Kidney (tissue), 14 donors: ENCODE results near the gene ZNF618. TPM values are rescaled to one million over a fixed set of nuclear protein-coding genes. Genes with fewer than 3 reads are reported as not detected.

Source experiments
- DNase-seq, 5 donors: peaks; one replicate each; pipeline ENCODE4 v3.0.0-alpha.2; 2013 to 2020
- FAIRE-seq: peaks from 2 replicates; lab custom pipeline; 2012; peaks lifted over from hg19 to GRCh38; lab: Jason Lieb, UNC
- H3K27ac ChIP-seq, 2 donors: one replicate each; pipeline ENCODE4 v1.7.0; 2013; ENCODE audit warnings: low read depth in 2 of 2, low read length in 2 of 2, inconsistent platforms in 1 of 2
- H3K27me3 ChIP-seq: one replicate; pipeline ENCODE4 v1.7.1; 2013; ENCODE audit warnings: low read length, inconsistent platforms; ENCODE audit not compliant: control insufficient read depth, insufficient read depth
- H3K36me3 ChIP-seq, 3 donors: one replicate each; pipeline versions ENCODE4 v1.7.0 to v1.7.1; 2013; ENCODE audit warnings: low read length in 3 of 3, control low read depth in 1 of 3, inconsistent platforms in 1 of 3; ENCODE audit not compliant: insufficient read depth in 3 of 3, control insufficient read depth in 2 of 3
- H3K4me1 ChIP-seq, 3 donors: one replicate each; pipeline versions ENCODE4 v1.7.0 to v1.7.1; 2013; ENCODE audit warnings: low read length in 3 of 3, inconsistent platforms in 1 of 3, low read depth in 1 of 3; ENCODE audit not compliant: control insufficient read depth in 2 of 3, insufficient read depth in 2 of 3
- H3K4me3 ChIP-seq, 3 donors: one replicate each; pipeline versions ENCODE4 v1.7.0 to v1.8.1; 2013; ENCODE audit warnings: low read length in 3 of 3, control low read depth in 1 of 3, inconsistent platforms in 1 of 3
- H3K9ac ChIP-seq, 3 donors: one replicate each; pipeline versions ENCODE4 v1.7.0 to v1.7.1; 2013; ENCODE audit warnings: low read length in 3 of 3, control low read depth in 1 of 3, inconsistent platforms in 1 of 3
- H3K9me3 ChIP-seq, 3 donors: one replicate each; pipeline versions ENCODE4 v1.7.0 to v1.7.1; 2013; ENCODE audit warnings: low read length in 3 of 3, control low read depth in 1 of 3, inconsistent platforms in 1 of 3; ENCODE audit not compliant: control insufficient read depth in 2 of 3, insufficient read depth in 1 of 3
- intact Hi-C: fragments of 100-400 bp; cut with DNase I; formaldehyde crosslinking; loops from one replicate; pipeline ENCODE4 v1.11.1; 2022
- polyA plus RNA-seq: library from polyadenylated mRNA; stranded (reverse); fragments of 350-450 nt; fragmentation: Illumina TruSeq; extraction: RNeasy Lipid Tissue Mini Kit (QIAGEN cat#74804); gene quantifications from one replicate; pipeline ENCODE4 v1.2.3, GENCODE V29; 2014; ENCODE audit warnings: low read depth, low replicate concordance; ENCODE audit not compliant: insufficient read depth
- total RNA-seq: library from RNA; stranded (reverse); fragmentation: NEBNext Ultra II Directional; extraction: Animal tissue kit (Norgen Biotek cat#: 25700); gene quantifications from one replicate; pipeline ENCODE4 v1.2.1, GENCODE V29; 2021
- TF ChIP-seq, protein P1 (sequence below): IDR thresholded peaks from 3 replicates; pipeline ENCODE4 v1.5.1; 2012; ENCODE audit warnings: mild to moderate bottlenecking, moderate library complexity, borderline replicate concordance; ENCODE audit not compliant: insufficient read depth; ENCODE audit errors: extremely low read depth
- donor health status: control.
- donor health status: control.
- donor health status: control.
- donor health status: control.
- donor health status: control.
- donor health status: DM: yes; HTN: yes; CAD: no.
- donor health status: Normal renal cell carcinoma (clear cell type).

ZNF618 gene
- total and polyA plus RNA-seq, 2 donors from 2014 or later: 5.6 to 31.9 TPM

DNA sequence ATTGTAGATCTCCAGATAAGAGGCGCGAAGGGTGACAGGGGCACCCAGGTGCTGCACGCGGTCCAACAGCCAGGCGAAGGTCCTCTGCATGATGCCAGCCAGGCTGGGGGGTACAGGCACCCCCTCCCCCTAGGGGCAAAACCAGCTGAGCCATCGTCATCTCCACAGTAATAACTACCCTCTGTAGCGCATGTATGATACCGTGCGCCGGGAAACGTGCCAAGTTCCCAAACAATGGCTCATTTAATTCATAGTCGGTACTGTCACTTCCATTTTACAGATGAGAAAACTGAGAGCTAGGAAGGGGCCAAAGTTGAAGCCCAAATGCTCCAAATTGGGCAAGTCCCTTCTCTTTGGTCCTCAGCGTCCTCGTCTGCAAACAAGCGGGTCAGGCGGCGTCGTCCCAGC, 221.5 kb downstream of the ZNF618 start:
- FAIRE-seq (no peak), DNase-seq (peak in 2 of 5 donors; percentile 37 to 74)
- Histone ChIP-seq H3K27me3 (no peaks in the 10 kb centered on the region), H3K9me3 (peaks cover 0 to 2% (median 0%) of the 10 kb centered on the region in 3 donors), H3K4me3 (peak overlapping the region; percentile 54 to 65 (median 60)), H3K27ac (no peak overlapping the region), H3K36me3 (peaks cover 0 to 33% (median 12%) of the 10 kb centered on the region in 3 donors), H3K9ac (peak overlapping the region in 1 of 3 donors; percentile 16), H3K4me1 (peaks cover 0 to 31% (median 27%) of the 10 kb centered on the region in 3 donors)
- TF ChIP-seq, protein P1, sequence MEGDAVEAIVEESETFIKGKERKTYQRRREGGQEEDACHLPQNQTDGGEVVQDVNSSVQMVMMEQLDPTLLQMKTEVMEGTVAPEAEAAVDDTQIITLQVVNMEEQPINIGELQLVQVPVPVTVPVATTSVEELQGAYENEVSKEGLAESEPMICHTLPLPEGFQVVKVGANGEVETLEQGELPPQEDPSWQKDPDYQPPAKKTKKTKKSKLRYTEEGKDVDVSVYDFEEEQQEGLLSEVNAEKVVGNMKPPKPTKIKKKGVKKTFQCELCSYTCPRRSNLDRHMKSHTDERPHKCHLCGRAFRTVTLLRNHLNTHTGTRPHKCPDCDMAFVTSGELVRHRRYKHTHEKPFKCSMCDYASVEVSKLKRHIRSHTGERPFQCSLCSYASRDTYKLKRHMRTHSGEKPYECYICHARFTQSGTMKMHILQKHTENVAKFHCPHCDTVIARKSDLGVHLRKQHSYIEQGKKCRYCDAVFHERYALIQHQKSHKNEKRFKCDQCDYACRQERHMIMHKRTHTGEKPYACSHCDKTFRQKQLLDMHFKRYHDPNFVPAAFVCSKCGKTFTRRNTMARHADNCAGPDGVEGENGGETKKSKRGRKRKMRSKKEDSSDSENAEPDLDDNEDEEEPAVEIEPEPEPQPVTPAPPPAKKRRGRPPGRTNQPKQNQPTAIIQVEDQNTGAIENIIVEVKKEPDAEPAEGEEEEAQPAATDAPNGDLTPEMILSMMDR: no peak
- intact Hi-C loops: no loop called here

DNA sequence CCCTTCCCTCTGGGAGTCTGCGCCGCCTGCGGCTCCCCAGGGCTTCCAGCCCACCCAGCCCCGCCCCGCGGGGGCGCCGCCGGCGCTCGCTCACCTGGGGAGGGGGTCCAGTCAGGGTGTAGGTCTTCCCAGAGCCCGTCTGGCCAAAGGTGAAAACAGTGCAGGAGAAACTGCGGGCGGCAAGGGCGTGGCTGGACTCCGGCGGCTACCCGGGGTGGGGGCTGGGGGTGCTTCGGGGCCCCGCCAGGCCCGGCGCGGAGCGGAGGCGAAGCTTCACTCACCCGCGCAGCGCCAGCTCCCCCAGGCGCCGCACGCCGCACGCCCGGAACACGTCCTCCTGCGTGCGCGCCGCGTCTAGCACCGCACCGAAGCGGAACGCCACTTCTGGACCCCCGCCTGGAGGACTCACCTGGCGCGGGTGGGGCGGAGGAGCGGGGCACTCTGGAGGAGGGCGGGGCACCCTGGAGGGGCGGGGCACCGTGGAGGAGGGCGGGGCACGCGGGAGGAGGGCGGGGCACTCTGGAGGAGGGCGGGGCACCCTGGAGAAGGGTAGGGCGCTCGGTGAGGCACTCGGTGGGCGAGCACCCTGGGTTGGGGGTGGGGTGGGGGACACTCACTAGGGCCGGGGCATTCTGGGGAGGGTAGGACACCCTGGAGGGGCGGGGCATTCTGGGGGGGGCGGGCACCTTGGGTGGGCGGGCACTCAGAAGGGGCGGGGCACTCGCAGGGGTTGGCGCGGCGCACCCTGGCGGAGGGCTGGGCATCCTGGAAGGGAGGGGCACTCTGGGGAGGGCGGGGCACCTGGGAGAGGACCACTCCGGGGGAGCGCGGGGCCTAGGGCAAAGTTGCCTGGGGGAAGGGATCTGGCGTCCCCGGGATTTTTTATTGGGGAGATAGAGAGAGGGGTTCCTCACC, 222.2 kb downstream of the ZNF618 start:
- TF ChIP-seq, protein P1: no peak
- H3K4me3 ChIP-seq: peak overlapping the region; percentile 54 to 91 (median 60)
- H3K27me3 ChIP-seq: no peaks in the 10 kb centered on the region
- H3K36me3 ChIP-seq: peaks cover 0 to 27% (median 9%) of the 10 kb centered on the region in 3 donors
- H3K4me1 ChIP-seq: peaks cover 0 to 31% (median 27%) of the 10 kb centered on the region in 3 donors
- intact Hi-C loops: no loop called here
- H3K9ac ChIP-seq: peak overlapping the region in 2 of 3 donors; percentile 4 to 71
- peak overlapping the region; percentile 82 to 94 for H3K27ac ChIP-seq
- FAIRE-seq (no peak), DNase-seq (peak; percentile 89 to 95 (median 93))
- H3K9me3 ChIP-seq: peaks cover 0 to 2% (median 0%) of the 10 kb centered on the region in 3 donors

DNA sequence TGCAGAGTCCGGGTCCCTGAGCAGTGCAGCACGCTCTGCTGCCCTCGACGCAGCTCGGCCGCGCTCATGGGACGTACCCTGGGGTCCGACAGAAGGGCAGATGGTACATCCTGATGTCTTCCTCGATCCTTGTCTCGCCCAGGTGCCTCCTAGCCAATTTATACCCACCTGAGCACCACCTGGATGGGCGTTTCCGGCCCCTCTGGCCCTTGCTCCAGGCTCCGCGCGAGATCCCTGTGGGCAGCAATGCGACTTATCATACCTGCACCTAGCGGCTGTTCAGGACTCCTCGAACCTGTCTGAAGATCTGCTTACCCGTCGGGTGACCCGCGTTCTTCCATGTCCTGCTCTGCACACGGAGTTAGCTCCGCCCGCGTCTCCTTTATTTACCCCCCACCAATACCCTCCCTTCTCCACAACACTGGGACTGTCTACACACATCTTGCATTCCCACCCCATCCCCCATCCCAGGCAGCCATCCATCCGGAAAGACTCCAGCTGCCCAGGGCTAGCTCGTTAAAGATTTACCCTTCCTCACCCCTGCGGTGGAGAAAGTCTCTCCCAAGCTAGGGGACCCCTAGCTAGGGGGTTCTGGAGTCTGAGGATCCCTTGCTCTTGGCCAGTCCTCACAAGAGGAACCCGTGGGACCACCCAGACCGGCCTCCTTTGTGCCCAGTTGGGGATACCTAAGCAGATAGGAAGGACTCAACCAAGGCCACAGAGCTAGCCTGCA, 223.0 kb downstream of the ZNF618 start, which contains the start of gene KIF12:
TSS of gene KIF12 (minus strand) at position 357 of the 733 bp plus-strand sequence. CDS start at position 341, 16 bp downstream.
- DNase-seq (peak; percentile 95 to 97 (median 95)), FAIRE-seq (no peak)
- intact Hi-C loops: no loop called here
- TF ChIP-seq, protein P1: no peak
- Histone ChIP-seq H3K9ac (peak within 1 kb of the TSS; percentile 4 to 71 (median 13)), H3K9me3 (peaks cover 0 to 2% (median 0%) of the 10 kb centered on the region in 3 donors), H3K27me3 (no peaks in the 10 kb centered on the region), H3K4me1 (peaks cover 0 to 31% (median 27%) of the 10 kb centered on the region in 3 donors), H3K36me3 (peaks cover 0 to 22% (median 9%) of the 10 kb centered on the region in 3 donors), H3K4me3 (peak within 1 kb of the TSS; percentile 49 to 91 (median 54)), H3K27ac (peak within 1 kb of the TSS; percentile 84 to 94)
